Endothelial cell (in vitro differentiated cells): ENCODE measurements around the gene PRKAR2A. TPM values are rescaled to one million over a fixed set of nuclear protein-coding genes. Genes with fewer than 3 reads are reported as not detected.
A peak's percentile ranks its signal among the peaks of the same experiment; 100 is the strongest.
"Not testable (repeated sequence)": the region's sequence is repeated elsewhere in the genome, so short reads cannot be mapped to it uniquely, and the experiment has no call there.

Experiments
- DNase-seq: peaks from one replicate; pipeline ENCODE4 v3.0.0; 2021; ENCODE audit warnings: low spot score
- H3K27ac Mint-ChIP-seq: one replicate; pipeline ENCODE4 v1.8.0; 2021; ENCODE audit warnings: mixed read lengths, inconsistent platforms; ENCODE audit not compliant: unreplicated experiment
- H3K27me3 Mint-ChIP-seq: one replicate; pipeline ENCODE4 v1.8.0; 2021; ENCODE audit warnings: mild to moderate bottlenecking, moderate library complexity, mixed read lengths, inconsistent platforms; ENCODE audit not compliant: unreplicated experiment
- H3K36me3 Mint-ChIP-seq: one replicate; pipeline ENCODE4 v1.8.0; 2021; ENCODE audit warnings: mild to moderate bottlenecking, low read depth, mixed read lengths, inconsistent platforms; ENCODE audit not compliant: unreplicated experiment
- H3K4me1 Mint-ChIP-seq: one replicate; pipeline ENCODE4 v1.8.0; 2021; ENCODE audit warnings: mild to moderate bottlenecking, mixed read lengths, inconsistent platforms; ENCODE audit not compliant: unreplicated experiment
- H3K4me3 Mint-ChIP-seq: one replicate; pipeline ENCODE4 v1.8.0; 2021; ENCODE audit warnings: mild to moderate bottlenecking, mixed read lengths, inconsistent platforms; ENCODE audit not compliant: unreplicated experiment
- H3K9me3 Mint-ChIP-seq: one replicate; pipeline ENCODE4 v1.8.0; 2021; ENCODE audit warnings: mixed read lengths, inconsistent platforms; ENCODE audit not compliant: unreplicated experiment
- CTCF ChIP-seq: fragments of 200-600 bp; sonication (generic); IDR thresholded peaks from one replicate; pipeline ENCODE4 v1.5.0; 2021; ENCODE audit warnings: antibody characterized with exemption; ENCODE audit not compliant: unreplicated experiment
- total RNA-seq: library from RNA; stranded (reverse); fragmentation: NEBNext Ultra II Directional; extraction: Animal tissue kit (Norgen Biotek cat#: 25700); gene quantifications from one replicate; pipeline ENCODE4 v1.2.1, GENCODE V29; 2021; ENCODE audit not compliant: unreplicated experiment

The PRKAR2A gene
- total RNA-seq, 1 donor from 2014 or later, result 67.3 TPM

DNA sequence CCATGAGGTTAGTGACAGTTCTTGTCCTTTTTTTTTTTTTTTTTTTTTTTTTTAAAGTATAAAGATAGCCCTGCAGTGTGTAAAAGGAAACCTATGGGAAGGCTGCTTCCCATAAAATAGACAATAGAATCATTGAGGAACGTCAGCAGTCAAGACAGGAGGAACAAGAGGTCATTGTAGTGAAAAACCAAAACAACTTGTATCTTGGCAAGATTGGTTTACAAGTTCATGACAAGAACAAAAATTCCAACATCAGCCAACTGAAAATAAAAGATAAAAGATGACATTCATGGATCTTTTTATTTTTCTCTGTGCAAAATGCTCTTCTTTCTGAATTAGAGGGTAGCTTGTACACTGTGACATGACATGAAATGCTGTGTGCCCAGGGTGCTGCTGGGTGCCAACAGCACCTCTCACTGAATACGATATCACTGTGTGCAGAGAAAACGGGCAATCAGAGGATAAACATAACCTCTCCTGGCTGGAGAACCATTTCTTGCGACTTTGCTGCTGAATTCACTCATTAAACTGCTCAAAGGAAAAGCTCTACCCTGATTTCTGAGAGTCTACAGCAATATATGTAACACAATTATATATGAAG lies 100.6 kb downstream of the PRKAR2A start:
- Mint-ChIP-seq H3K9me3 (no peaks in the 10 kb centered on the region), H3K27ac (peak overlapping the region; percentile 36), H3K36me3 (peaks cover 22% of the 10 kb centered on the region), H3K27me3 (no peaks in the 10 kb centered on the region), H3K4me3 (no peak overlapping the region), H3K4me1 (peaks cover 7% of the 10 kb centered on the region)
- no peak for DNase-seq
- TF ChIP-seq CTCF, result no peak

GRCh38 chr3:48743773-48744172 lies 103.9 kb downstream of the PRKAR2A start:
- Mint-ChIP-seq H3K9me3 (no peaks in the 10 kb centered on the region), H3K4me1 (peaks cover 7% of the 10 kb centered on the region), H3K27me3 (no peaks in the 10 kb centered on the region), H3K4me3 (no peak overlapping the region), H3K36me3 (peaks cover 12% of the 10 kb centered on the region), H3K27ac (no peak overlapping the region)
- no peak for DNase-seq
- no peak for TF ChIP-seq CTCF

DNA sequence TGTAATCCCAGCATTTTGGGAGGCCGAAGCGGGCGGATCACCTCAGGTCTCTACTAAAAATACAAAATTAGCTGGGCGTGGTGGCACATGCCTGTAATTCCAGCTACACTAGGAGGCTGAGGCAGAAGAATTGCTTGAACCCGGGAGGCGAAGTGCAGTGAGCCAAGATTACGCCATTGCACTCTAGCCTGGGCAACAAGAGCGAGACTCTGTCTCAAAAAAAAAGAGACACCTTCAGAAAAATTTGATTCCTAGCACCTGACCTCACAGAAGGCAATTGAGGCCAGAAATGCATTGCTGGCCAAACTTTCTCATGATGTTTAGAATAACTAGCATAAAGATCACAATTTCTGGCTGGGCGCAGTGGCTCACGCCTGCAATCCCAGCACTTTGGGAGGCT lies 106.4 kb downstream of the PRKAR2A start:
- H3K27me3 Mint-ChIP-seq, H3K4me1 Mint-ChIP-seq, H3K9me3 Mint-ChIP-seq, H3K27ac Mint-ChIP-seq, DNase-seq, H3K4me3 Mint-ChIP-seq: not testable (repeated sequence)
- H3K36me3 Mint-ChIP-seq, result peaks cover 11% of the 10 kb centered on the region

DNA sequence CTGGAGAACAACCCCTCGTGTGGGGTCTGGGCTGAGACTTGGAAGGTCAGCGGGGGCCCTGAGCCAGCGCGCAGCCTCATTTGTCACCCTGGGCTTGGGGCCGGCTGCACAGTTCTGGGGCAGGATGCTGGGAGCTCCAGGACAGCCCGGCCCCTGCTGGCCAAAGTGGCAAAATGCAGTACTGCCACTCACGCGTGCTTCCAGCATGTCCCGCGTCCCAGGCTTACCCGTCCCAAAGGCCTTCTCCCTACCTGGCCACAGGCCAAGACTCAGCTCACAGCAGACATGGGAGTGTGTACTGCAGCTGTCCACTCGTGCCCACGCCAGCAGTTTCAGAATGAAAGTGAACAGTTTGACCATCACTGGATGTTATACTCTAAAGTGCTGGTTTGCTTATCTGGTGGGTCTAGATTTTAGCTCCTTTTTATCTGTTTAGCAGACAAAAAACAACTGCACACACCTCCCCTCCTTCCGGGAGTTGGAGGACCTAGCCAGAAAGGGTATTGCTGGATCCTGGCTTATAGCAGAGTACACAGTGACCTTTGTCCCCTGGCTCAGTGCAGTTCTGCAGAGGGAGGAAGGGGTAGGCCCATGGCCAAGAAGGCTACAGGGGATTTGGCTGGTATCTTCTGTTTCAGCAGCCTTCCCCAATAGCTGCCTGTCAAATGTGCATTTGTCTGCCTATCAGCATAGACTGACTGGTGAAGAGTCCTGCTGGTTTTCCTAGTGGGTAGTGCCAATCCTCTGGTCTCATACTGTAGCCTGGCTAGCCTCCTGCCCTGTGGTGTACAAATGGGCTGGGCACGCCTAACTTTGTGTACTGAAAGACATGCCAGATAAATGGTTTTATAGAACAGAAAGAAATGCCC lies 107.5 kb downstream of the PRKAR2A start:
- H3K4me3 Mint-ChIP-seq, result no peak overlapping the region
- TF ChIP-seq CTCF, result peak; percentile 83

DNA sequence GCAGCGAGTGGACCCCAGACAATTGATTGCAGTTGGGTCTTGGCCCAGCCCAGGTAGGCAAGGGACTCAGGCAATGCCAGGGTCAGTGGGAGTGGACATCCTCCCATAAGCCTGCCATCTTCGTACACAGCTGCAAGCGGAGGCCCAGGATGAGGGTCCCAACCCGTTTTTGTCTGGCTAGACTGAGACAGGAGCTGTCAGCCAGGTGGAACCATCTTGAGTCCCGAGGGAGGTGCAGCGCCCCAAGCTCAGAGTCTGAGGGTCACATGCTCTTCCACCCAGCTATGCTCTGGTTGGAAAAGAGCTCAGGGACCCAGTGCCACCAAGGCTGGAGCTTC lies 108.1 kb downstream of the PRKAR2A start:
- TF ChIP-seq CTCF, result no peak
- Mint-ChIP-seq H3K4me1 (no peaks in the 10 kb centered on the region), H3K4me3 (no peak overlapping the region), H3K9me3 (no peaks in the 10 kb centered on the region), H3K27ac (no peak overlapping the region), H3K36me3 (peaks cover 5% of the 10 kb centered on the region), H3K27me3 (peaks cover 7% of the 10 kb centered on the region)
- no peak for DNase-seq

More for the DNA sequence above, 107.5 kb downstream of the PRKAR2A start:
- Mint-ChIP-seq H3K36me3 (peaks cover 5% of the 10 kb centered on the region), H3K27ac (no peak overlapping the region), H3K9me3 (no peaks in the 10 kb centered on the region), H3K4me1 (no peaks in the 10 kb centered on the region), H3K27me3 (peaks cover 7% of the 10 kb centered on the region)
- DNase-seq, result peak; percentile 80
